GM06990 (cell line): Measurements from ENCODE around the gene CDCA5.
A peak's percentile ranks its signal among the peaks of the same experiment; 100 is the strongest.

Source experiments
- DNase-seq: peaks from one replicate; pipeline ENCODE4 v3.0.0-alpha.2; 2011; ENCODE audit not compliant: insufficient read length; ENCODE audit errors: extremely low read depth
- H3K27me3 ChIP-seq: replicated peaks from 2 replicates; pipeline ENCODE4 v1.6.0; 2011; ENCODE audit warnings: low read length; ENCODE audit not compliant: control insufficient read depth, insufficient read depth
- H3K36me3 ChIP-seq: 2 replicates; pipeline ENCODE4 v1.5.1; 2011; ENCODE audit warnings: low read length; ENCODE audit not compliant: control insufficient read depth, insufficient read depth
- H3K4me3 ChIP-seq: replicated peaks from 2 replicates; pipeline ENCODE4 v1.5.1; 2011; ENCODE audit warnings: low read depth, mild to moderate bottlenecking, control low read depth, low read length
- TF ChIP-seq, protein P1 (sequence below): IDR thresholded peaks from 2 replicates; pipeline ENCODE4 v1.5.1; 2011; ENCODE audit warnings: low read length, control low read depth, mild to moderate bottlenecking, inconsistent platforms; ENCODE audit not compliant: insufficient read depth, poor library complexity, severe bottlenecking

The CDCA5 gene

DNA sequence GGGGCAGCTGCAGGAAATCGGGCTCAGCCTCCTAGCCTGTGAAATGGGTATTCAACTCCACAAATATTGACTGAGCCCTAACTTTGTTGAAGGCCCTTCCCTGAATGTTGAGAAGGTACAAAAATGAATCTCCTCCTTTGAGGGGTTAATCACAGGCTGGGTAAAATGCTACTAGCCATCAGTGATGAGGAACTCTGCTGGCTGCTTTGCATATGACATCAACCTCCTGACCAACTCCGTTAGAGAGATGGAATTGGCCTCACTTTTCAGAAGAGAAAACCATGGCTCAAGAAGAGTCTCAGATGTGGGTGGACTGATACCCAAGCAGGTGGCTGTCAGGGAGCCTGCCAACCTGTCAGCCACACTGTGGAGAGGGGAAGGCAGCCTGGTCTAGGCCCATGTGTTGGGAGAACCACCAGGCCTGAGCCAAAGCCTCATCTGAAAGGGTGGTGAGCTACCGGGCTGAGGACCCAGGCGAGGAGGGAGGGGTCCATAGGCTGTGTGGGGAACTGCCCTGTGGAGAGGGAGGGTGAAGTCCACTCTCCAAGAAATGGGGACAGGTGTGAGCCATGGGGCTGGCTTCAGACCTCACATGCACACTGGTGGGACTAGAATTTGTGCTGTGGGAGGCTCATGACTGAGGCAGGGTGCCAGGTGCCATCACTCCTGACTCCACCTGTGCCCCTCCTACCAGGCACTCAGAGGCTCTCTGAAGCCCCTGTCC lies 11.8 kb downstream of the CDCA5 start:
- H3K27me3 ChIP-seq, result no peaks in the 10 kb centered on the region

DNA sequence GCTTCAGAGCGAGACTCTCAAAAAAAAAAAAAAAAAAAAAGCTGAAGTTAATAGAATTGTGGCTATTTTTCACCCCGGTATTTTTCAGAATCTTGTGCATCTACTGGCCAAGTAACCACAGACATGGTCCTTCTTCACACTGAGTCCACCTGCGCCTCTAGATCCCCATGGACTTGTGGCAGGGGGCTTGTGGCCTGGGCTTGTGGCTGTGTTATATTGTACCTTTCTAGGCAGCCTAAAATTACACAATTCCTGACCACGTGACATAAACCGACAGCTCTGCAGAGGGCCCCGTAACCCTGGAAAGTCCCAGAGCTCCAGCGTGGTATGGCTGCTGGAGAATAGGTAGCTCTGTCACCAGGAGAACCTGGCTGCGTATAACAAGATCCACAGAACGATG lies 14.6 kb downstream of the CDCA5 start:
- H3K4me3 ChIP-seq, result no peak overlapping the region
- no peaks in the 10 kb centered on the region for H3K36me3 ChIP-seq
- no peaks in the 10 kb centered on the region for H3K27me3 ChIP-seq
- no peak for DNase-seq
- TF ChIP-seq, protein P1, sequence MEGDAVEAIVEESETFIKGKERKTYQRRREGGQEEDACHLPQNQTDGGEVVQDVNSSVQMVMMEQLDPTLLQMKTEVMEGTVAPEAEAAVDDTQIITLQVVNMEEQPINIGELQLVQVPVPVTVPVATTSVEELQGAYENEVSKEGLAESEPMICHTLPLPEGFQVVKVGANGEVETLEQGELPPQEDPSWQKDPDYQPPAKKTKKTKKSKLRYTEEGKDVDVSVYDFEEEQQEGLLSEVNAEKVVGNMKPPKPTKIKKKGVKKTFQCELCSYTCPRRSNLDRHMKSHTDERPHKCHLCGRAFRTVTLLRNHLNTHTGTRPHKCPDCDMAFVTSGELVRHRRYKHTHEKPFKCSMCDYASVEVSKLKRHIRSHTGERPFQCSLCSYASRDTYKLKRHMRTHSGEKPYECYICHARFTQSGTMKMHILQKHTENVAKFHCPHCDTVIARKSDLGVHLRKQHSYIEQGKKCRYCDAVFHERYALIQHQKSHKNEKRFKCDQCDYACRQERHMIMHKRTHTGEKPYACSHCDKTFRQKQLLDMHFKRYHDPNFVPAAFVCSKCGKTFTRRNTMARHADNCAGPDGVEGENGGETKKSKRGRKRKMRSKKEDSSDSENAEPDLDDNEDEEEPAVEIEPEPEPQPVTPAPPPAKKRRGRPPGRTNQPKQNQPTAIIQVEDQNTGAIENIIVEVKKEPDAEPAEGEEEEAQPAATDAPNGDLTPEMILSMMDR, result no peak

More for the DNA sequence above, 11.8 kb downstream of the CDCA5 start:
- no peak overlapping the region for H3K4me3 ChIP-seq
- no peak for DNase-seq
- peaks cover 3% of the 10 kb centered on the region for H3K36me3 ChIP-seq
- TF ChIP-seq, protein P1, result no peak

- DNase-seq, result peak; percentile 60
- Histone ChIP-seq H3K4me3 (no peak overlapping the region), H3K27me3 (no peaks in the 10 kb centered on the region), H3K36me3 (no peaks in the 10 kb centered on the region)
- TF ChIP-seq, protein P1, result no peak
These were observed 16.4 kb downstream of the CDCA5 start for GRCh38 chr11:65067446-65067845.

DNA sequence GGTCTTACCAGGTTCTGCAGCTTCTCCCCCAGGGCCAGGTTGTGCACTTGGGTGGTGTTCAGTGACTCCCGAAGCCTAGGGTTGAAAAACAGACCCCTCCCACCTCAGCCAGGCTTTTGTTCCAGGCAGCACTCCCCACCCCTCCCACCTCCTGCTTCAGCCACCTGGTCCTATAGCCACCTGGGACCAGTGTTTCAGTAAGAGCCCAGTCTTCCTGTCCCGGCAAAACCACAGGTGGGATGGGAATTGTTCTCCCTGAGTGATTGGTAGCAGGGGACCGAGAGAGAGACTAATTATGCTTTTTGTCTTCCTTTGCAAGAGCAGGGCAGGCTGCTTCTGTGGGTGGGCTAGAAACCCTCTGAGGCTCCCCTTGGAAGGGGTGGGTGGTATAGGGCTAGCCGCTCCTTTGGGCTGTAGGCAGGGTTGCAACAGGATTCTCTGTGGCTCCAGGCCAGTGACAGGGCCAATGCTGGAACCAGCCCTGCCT lies 17.0 kb downstream of the CDCA5 start:
- TF ChIP-seq, protein P1, result no peak
- no peak overlapping the region for H3K4me3 ChIP-seq
- H3K27me3 ChIP-seq, result no peaks in the 10 kb centered on the region
- H3K36me3 ChIP-seq, result no peaks in the 10 kb centered on the region
- no peak for DNase-seq

- DNase-seq, result no peak
- no peaks in the 10 kb centered on the region for H3K27me3 ChIP-seq
- no peak overlapping the region for H3K4me3 ChIP-seq
- no peaks in the 10 kb centered on the region for H3K36me3 ChIP-seq
- TF ChIP-seq, protein P1, result no peak
These were observed 17.5 kb downstream of the CDCA5 start for GRCh38 chr11:65066315-65066714.

DNA sequence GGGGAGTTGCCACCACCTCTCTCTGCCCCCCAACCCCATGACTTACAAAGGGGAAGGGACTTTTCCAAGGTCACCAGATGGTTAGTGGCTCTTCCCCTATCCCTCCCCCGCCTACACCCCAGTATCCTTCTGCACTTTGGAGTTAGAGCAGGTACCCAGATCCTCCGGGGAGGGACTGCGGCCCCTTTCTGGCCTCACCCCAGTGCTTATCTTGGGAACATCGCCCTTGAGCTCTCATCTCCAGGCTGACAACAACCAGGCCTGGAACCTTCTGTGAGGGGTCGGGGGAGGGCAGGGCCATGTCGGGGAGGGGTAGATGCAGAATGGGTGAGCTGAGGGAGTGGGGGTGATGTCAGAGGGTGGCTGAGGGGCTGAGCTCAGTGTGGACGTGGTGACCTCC lies 18.0 kb downstream of the CDCA5 start:
- TF ChIP-seq, protein P1, result no peak
- no peak overlapping the region for H3K4me3 ChIP-seq
- DNase-seq, result no peak
- no peaks in the 10 kb centered on the region for H3K36me3 ChIP-seq
- no peaks in the 10 kb centered on the region for H3K27me3 ChIP-seq
